ENCODE measurements around the gene GINM1.
A peak's percentile ranks its signal among the peaks of the same experiment; 100 is the strongest.

Gene GINM1

DNA sequence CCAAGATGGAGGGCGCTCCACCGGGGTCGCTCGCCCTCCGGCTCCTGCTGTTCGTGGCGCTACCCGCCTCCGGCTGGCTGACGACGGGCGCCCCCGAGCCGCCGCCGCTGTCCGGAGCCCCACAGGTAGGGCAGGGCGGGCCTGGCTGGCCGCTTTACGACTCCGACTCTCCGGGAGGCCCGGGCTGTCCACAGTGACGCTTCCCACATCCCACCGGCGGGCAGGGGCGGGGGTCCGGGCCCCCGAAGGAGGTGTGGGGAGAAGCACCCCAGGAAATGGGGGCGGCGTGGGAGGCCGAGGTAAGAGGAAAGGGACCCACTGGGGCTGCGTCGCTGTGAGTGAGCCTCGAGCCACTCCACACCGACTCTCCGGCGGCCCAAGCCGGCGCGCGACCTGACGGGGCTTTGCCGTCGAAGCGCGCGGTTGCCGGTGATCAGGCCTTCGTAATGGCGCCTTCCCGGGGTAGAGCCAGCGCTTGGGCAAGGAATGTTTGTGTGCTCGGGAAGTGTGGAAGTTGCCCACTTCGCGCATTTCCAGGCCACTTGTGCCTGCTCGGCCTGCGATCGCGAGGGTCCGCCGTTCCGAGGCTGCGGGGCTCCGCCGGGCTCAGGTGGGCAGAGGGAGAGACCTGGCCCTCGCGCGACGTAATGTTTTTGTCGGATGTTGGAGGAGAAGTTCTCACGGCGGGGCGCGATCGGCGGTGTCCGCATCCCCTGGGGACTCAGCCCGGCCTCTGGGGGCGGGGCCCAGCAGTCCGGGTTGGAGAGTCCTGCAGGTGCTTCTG, 427 bp downstream of the GINM1 start (continued):
- TF ChIP-seq CTCF (tag by site-specific recombination; IDR thresholded peaks at IDR 0.05), result no peak; the same call in 1 of the 2 replicates
- TF ChIP-seq ZNF2 (tag by site-specific recombination; IDR thresholded peaks at IDR 0.05), result peak; percentile 68
- no peak for TF ChIP-seq ZNF791 (tag by site-specific recombination; IDR thresholded peaks at IDR 0.05)
- peak; percentile 88; the same call in 1 of the 2 replicates for TF ChIP-seq ZEB2 (tag by site-specific recombination; IDR thresholded peaks at IDR 0.05)
- 0 out of 2 replicates have a peak, but pooled peaks have one; percentile 41 for TF ChIP-seq ZNF610 (tag by site-specific recombination; IDR thresholded peaks at IDR 0.05; ENCODE audit: borderline replicate concordance)
- TF ChIP-seq HOXC10 (CRISPR knock-in tag; IDR thresholded peaks at IDR 0.05), result no peak
- TF ChIP-seq ZNF449 (tag by site-specific recombination; IDR thresholded peaks at IDR 0.05), result peak; percentile 88
- peak; percentile 87 for TF ChIP-seq GLIS2 (tag by site-specific recombination; IDR thresholded peaks at IDR 0.05)
- peak; percentile 83; the same call in 1 of the 2 replicates for TF ChIP-seq ZNF501 (tag by site-specific recombination; IDR thresholded peaks at IDR 0.05)
- TF ChIP-seq ZBTB10 (tag by site-specific recombination; IDR thresholded peaks at IDR 0.05), result peak; percentile 75; the same call in 1 of the 2 replicates
- TF ChIP-seq ZBTB20 (tag by site-specific recombination; IDR thresholded peaks at IDR 0.05), result peak; percentile 81

- ChIA-PET CTCF (interaction anchor here (1.3 kb wide), 1 partner anchor 22 kb away, joined by 3 read pairs; the partner anchor contains the start of gene PPIL4), POLR2A (no interaction called here)
- Histone ChIP-seq H3K36me3 (ENCODE audit: control insufficient read depth in 2 of 2, insufficient read depth in 1 of 2, low read length in 2 of 2) (no peaks in the 10 kb centered on the region), H3K9me3 (ENCODE audit: control insufficient read depth, insufficient read depth, low read depth, low read length) (no peaks in the 10 kb centered on the region), H3K4me3 (ENCODE audit: low read depth, low read length) (peak overlapping the region; percentile 83), H3K4me1 (ENCODE audit: control insufficient read depth, insufficient read depth, low read length) (peaks cover 22% of the 10 kb centered on the region; the same call in 1 of the 2 replicates), H3K27ac (ENCODE audit: extremely low read depth, low read depth, low read length) (peak overlapping the region; percentile 90; the same call in 1 of the 2 replicates)
- TF ChIP-seq ZNF544 (tag by site-specific recombination; IDR thresholded peaks at IDR 0.05) (no peak), ZNF670 (tag by site-specific recombination; IDR thresholded peaks at IDR 0.05; ENCODE audit: low read depth) (no peak), ZNF776 (tag by site-specific recombination; IDR thresholded peaks at IDR 0.05; ENCODE audit: borderline replicate concordance) (no peak), ZNF664 (tag by site-specific recombination; IDR thresholded peaks at IDR 0.05) (no peak), ZNF404 (tag by site-specific recombination; IDR thresholded peaks at IDR 0.05) (no peak), WT1 (tag by site-specific recombination; IDR thresholded peaks at IDR 0.05) (no peak), ZNF529 (tag by site-specific recombination; IDR thresholded peaks at IDR 0.05; ENCODE audit: insufficient replicate concordance) (no peak)
- TF ChIP-seq, protein P1, sequence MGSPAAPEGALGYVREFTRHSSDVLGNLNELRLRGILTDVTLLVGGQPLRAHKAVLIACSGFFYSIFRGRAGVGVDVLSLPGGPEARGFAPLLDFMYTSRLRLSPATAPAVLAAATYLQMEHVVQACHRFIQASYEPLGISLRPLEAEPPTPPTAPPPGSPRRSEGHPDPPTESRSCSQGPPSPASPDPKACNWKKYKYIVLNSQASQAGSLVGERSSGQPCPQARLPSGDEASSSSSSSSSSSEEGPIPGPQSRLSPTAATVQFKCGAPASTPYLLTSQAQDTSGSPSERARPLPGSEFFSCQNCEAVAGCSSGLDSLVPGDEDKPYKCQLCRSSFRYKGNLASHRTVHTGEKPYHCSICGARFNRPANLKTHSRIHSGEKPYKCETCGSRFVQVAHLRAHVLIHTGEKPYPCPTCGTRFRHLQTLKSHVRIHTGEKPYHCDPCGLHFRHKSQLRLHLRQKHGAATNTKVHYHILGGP (tag by site-specific recombination; IDR thresholded peaks at IDR 0.05), result no peak
These were observed 1.0 kb downstream of the GINM1 start for GRCh38 chr6:149567194-149567586.
